GM08714 (cell line): Measurements from ENCODE around the gene CACNA1E.

Experiments used
- H3K4me3 ChIP-seq: fragments of 200-500 bp; sonication (Bioruptor generic); 2 replicates; pipeline ENCODE4 v1.5.1; 2014; ENCODE audit warnings: mild to moderate bottlenecking, low read length, inconsistent platforms
- ZNF274 ChIP-seq: IDR thresholded peaks from 2 replicates; pipeline ENCODE4 v1.6.1; 2012; ENCODE audit warnings: mild to moderate bottlenecking, low read depth, low read length

Gene CACNA1E

DNA sequence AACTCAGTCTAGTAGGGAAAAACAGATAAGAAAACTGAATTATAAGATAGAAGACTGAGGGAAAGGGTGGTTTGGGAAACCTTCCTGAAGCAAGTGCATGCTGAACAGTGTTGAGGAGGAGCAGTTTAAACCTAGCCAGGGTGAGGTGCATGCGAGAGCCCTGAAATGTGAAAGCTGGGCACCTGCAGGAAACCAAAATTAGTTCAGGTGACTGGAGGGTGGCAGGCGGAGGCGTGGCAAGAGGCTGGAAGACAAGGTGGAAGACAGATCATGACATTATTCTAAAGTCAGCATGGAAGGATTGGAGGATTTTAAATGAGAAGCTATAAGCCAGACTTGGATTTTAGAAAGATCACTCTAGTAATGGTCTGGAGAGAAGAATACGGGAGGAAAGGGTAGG, 75.1 kb downstream of the CACNA1E start:
- H3K4me3 ChIP-seq = no peak overlapping the region
- TF ChIP-seq ZNF274 = no peak

DNA sequence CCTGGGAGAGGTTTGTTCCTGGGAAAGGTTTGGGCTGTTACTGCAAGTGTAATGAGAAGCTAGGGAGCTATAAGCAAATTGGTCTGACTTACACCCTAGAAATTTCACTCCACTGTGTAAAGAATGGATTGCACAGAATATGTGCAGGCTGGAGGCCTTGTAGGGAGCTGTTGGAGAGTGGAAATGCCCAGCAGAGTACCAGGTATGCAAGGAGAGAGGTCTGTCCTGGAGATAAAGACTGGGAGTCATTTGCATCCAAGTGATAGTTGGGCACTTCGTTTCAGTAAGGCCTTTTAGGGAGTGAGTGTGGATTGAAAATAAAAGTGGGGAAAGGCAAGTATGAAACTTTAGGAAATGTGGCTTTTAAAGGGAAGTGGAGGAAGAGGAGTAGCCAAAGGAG, 75.8 kb downstream of the CACNA1E start:
- no peak overlapping the region for H3K4me3 ChIP-seq
- no peak for TF ChIP-seq ZNF274

DNA sequence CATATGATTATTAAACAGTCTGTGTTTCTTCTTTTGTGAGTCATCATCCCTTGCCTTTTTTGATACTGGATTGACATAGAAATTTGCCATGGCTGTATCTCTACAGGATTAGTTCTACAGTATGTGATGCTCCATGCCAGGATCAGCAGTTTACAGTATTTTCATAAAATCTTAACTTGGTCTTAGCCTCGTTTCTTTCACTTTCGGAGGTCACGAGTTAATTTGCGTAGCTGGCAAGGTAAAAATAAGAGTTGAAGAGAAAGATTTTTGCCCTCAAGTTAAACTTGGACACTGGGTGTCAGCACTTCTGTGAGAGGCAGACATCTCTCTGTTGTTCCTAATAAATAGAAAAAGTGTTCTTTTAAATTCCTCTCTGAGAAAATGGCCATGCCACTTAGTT, 79.1 kb downstream of the CACNA1E start:
- no peak overlapping the region for H3K4me3 ChIP-seq
- TF ChIP-seq ZNF274 = no peak

DNA sequence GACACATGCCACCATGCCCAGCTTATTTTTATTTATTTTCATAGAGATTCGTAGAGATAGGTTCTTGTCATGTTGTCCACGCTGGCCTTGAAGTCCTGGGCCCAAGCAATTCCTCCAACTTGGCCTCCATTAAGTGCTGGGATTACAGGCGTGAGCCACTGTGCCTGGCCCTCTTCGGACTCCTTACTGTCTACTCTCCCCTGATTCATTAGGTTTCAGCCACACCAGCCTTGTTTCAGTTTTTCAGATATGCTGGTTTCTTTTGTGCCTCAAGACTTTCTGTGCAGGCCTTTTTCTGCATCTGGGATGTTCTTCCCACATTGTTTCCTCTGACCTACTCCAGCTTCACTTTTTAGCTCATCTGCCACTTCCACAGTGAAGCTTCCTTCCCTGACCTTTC, 85.4 kb downstream of the CACNA1E start:
- TF ChIP-seq ZNF274 = no peak
- no peak overlapping the region for H3K4me3 ChIP-seq

DNA sequence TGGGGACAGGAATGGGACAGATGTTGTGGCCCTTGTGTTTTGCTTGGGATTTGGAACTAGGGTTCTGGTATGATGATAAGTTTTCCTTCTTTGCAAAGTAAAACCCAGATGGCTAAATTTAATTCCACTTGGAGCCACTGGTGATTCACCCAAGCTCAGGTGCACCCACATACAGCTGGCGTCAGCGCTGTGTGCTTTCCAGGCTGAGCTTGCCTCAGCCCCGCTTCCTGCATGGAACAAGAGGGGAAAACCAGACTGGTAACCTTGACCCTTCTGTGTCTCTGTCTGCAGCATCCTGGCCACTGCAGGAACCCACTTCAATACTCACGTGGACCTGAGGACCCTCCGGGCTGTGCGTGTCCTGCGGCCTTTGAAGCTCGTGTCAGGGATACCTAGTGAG, 94.2 kb downstream of the CACNA1E start:
- TF ChIP-seq ZNF274 = no peak

DNA sequence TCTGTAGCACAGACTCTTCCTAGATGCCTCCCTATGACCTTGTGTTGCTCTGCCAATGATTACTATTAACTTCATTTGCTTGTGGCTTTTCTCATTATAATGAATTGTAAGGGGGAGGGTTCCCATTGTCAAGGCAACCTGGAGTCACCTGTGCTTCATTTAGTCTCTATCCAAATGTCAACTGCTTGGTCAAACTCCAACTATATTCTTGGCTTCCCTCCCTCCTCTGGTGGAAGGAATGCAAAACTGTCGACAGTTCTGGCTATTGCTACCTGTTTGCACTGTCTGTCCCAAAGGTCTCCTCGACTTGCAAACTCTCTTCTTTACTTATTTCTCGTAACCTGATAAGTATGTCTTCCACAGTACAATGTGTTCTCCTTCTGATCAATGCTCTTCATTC, 100.3 kb downstream of the CACNA1E start:
- H3K4me3 ChIP-seq = no peak overlapping the region
- TF ChIP-seq ZNF274 = no peak

More for the DNA sequence above, 94.2 kb downstream of the CACNA1E start:
- no peak overlapping the region for H3K4me3 ChIP-seq

DNA sequence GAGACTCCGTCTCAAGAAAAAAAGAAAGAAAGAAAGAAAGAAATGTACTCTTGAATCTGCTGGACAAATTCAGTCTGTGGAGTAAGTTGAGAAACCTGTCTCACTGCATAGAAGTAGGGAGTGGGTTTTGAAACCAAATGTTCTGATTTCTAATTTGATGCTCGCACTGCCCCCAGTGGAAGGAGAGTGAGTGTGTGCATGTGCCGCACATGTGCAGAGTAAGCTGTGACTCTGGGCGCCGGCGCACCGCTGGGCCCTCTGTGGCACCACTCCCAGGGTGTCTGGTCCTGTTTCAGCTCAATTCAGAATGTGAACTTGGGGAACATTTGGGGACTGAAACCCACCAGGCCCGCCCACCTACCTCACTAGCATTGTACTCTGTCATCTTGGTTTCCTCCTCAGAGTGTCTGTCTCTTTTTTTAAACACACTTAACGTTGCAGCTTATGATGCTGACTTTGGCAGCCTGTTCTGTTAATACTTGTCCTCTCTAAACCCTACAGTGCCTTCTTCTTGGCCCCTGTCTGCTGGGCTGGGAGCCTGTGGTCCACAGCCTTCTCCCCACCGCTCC, 104.6 kb downstream of the CACNA1E start:
- TF ChIP-seq ZNF274 = no peak
- no peak overlapping the region for H3K4me3 ChIP-seq

DNA sequence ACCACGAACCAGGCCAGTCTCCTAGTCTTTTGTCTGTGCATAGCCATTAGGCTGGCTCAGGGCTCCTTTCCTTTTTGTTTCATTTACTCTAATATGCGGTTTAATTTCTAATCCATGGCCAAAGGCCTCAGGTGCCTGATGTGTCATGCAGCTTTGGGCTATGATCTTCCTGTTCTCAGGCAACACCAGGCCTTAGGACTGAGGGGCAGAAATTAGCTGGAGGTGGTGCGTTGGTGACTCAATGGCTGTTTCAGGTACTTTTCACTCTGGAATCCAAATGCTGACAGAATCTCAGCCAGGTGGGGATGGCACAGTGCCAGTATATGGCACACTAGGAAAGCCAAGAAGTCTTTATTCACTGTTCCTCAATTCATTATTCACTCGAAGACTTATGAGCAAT, 105.3 kb downstream of the CACNA1E start:
- H3K4me3 ChIP-seq = no peak overlapping the region
- no peak for TF ChIP-seq ZNF274

DNA sequence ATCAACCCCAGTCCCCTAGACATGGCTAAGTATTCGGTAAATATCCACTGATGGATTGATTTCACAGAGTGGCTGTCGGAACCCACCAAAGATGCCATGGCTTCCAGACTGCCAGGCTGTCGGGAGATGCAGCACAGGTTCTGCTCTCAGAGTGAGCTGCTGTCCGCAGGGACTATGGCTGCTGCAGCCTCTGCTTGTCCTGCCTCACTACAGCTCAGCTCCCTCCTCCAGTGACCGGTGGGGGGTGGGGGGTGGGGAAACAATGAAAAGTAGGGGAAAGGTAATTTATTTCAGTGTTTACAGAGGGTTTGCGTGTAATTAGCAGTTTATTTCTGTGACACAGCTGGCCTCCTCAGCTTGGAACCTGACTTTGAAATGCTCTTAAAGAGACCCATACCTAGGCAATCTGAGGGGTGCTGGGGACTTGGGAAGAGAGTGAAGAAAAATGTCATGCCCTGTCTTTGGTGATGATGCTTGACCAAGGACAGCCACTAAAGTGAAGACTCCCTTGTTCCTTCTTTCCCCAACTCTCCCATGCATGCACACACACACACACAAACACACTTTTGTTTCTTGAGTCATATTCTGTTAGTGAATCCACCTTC, 109.0 kb downstream of the CACNA1E start:
- TF ChIP-seq ZNF274 = no peak
- H3K4me3 ChIP-seq = no peak overlapping the region

DNA sequence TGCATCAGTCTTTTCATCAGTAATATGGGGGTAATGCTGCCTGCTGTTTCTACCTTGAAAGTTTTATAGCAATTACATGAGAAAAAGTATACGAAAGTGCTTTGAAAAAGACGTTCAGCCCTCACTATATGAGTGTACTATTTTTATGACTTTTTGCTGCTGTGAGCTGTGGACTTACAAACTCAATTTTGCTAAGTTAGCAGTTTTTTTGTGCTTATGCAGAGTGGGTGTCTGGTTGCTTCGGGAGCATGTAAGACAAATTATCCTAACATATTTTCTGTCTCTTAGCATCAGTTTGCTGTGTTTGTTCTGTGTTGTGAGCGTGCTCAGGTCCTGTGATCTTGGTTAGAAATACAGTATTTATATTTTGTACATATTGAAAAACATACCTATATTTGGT, 109.7 kb downstream of the CACNA1E start:
- H3K4me3 ChIP-seq = no peak overlapping the region
- no peak for TF ChIP-seq ZNF274

DNA sequence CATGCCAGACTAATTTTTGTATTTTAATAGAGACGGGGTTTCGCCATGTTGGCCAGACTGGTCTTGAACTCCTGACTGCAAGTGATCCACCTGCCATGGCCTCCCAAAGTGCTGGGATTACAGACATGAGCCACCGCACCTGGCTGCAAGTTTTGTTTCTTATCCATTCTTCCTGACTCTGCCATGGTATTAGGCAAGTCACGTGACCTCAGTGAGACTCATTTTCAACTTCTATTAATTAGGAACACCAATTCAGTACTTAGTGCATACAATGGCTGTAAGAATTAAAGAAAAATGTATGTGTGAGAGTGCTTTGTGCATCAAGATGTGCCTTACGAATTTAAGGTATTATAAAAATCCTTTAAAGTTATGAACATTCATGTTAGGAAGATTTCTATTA, 111.2 kb downstream of the CACNA1E start:
- TF ChIP-seq ZNF274 = no peak

DNA sequence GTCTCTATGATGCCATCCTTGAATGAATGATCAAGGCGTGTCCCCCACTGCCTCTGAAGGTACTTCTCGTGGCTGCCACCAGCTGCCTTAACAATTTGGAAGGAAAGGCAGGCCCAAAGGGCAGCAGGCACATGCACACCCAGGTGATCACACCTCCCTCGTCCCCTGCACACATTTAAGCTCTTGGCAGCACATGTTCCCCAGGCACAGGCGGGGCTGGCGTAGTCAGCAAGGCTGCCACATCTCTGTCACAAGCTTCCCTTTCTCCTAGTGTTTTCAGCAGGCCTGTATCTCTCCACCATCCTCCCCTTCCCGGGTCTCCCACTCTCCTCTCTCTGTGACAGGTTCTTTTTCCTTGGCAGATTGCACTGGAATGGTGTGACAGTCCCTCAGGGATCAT, 111.9 kb downstream of the CACNA1E start:
- TF ChIP-seq ZNF274 = no peak
- H3K4me3 ChIP-seq = no peak overlapping the region

More for the DNA sequence above, 111.2 kb downstream of the CACNA1E start:
- H3K4me3 ChIP-seq = no peak overlapping the region

DNA sequence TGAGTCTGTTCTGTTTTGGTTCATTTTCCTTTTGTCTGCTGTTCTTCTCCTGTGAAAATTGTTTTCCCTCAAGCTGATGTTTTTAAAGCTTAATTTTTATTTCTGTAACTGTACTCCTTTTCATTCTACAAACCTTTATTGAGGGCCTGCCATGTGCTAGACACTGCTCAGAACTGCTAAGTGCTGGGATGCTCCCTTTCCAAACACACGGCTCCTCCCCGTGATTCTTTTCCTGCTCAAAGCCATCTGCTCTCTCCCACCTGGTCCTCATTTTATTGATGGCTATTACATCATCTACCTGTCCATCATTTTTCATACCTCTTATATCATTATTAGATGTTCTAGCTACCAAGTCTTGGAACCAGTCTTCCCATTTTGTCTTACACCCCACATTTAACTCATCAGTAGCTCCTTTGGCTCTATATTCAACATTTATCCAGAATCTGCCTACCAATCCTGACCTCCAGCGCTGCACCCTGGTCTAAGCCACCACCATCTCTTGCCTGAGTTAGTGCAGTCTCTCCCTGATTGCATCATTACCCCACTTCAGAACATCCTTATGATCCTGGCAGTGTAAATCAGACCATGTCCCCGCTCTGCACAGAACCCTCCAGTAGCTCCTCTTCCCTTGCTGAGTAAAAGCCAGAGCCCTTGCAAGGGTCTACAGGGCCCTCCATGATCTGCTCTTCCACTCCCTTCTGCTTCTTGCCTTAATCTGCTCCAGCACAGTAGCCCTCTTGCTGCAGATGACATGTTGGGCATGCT, 118.1 kb downstream of the CACNA1E start:
- H3K4me3 ChIP-seq = no peak overlapping the region
- TF ChIP-seq ZNF274 = no peak

DNA sequence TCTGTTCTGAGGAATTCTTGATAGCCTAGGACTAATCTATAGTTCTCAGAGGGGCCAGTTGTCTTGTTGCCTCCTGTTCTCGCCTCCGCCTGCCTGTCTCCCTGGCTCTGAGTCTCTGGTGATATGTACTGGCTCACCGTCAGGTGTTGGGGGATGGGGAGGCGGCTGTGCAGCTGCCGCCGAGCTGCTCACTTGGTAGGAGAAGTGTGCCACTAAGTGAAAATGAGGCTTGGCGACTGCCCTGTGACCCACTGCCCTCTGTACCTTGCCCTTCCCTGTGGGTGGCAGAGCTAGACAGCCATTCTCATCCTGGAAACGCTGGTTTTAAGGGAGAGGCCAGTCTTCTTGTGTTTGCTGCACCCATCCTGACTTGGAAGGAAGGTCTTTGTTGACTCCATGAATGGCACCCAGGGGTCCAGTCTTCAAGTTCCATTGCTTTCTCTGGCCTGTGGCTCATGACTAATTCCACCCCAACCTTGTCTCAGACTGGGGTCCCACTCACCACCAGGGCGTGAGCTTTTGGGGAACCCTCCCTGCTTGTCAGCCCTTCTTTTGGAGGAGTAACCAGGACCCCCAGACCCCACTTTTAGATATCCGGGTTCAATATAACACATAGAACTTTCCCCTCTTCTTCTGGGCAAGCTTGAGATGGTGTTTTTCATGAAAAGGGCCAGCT, 120.6 kb downstream of the CACNA1E start:
- TF ChIP-seq ZNF274 = no peak
- no peak overlapping the region for H3K4me3 ChIP-seq
